NCI-H2081 treated with DMSO at 0.1 percent for 48 hours (cell line): Measurements from ENCODE around the gene RAB11FIP4.

Experiments used
- DNase-seq: peaks from one replicate; lab custom pipeline; 2025; lab: John Stamatoyannopoulos, UW

RAB11FIP4 gene

DNA sequence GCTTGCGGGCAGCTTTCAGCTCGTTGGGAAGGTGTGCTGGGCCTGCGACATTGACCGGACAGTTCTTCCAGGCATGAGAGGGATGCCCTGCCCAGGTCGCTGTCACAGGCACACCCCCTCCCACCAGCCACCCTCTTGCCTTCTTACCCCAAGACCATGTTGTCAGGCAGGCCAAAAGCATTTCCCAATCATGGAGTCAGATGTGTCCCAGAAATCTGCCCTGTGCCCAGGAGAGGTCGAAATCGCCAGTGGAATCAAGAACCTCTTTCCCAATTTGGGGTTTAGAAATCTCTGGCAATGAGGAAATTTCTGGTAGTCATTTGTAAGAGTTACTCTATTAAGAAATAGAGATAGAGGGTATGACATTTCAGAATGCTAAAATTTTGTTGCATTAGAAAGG lies 177.1 kb downstream of the RAB11FIP4 start:
- no peak for DNase-seq

DNA sequence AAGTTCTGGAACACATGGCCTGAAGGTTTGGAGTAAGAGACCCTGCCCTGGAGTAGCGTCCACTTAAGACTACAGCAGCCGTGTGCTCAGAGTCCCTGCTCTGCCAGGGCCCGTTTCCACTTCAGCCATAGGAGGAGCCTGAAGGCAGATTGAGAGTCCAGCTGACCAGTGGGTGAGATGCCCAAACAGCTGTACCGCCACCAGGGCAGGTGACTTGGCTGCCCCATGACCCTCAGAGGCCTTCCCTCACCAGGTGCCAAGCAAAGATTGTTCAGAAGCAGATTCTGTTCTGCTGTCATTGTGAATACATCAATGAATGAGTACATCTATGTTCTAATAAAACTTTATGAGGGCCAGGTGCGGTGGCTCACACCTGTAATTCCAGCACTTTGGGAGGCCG lies 178.8 kb downstream of the RAB11FIP4 start:
- no peak for DNase-seq

DNA sequence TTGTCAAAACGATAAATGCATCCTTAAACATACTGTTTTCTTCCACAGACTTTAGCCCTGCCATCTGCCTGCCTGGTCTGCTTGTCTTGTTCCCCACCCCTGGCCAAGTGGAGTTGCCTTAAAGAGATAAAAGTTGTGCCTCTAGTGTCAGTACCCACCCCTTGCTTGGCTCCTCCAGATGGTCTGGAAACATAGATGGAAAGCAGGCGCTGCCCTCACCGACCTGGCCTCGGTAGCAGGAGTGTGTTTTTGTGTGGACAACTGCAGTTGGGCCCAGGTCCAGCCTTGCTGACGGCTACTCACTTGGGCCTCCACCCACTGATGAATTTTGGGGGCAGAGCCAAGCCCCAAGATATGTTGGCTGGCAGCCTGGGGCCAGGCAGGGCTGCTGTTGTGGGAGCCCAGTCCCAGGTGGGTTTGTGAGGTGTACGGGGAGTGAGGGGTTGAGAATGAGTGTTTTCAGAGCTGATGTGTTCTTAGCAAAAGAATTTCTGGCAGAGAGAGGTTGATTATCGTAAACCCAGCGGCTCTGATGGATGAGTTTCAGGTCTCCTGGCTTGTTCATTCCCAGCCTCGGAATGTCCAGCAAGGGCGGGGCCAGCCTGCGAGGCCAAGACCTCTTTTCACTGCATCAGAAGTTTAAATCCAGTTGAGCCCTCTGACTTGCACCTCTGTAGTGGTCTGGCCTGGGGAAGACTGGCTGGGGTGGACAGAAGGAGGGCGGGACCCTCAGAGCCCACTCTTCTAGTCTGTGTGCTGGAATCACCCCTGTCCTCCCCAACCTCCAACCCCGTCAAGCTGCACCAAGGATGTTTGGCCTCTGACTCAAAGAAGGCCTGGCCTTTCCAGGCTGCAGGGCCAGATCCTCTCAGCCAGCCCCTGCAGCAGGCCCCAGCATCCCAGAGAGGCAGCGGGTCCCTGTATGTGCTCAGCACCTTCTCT lies 179.7 kb downstream of the RAB11FIP4 start:
- no peak for DNase-seq

DNA sequence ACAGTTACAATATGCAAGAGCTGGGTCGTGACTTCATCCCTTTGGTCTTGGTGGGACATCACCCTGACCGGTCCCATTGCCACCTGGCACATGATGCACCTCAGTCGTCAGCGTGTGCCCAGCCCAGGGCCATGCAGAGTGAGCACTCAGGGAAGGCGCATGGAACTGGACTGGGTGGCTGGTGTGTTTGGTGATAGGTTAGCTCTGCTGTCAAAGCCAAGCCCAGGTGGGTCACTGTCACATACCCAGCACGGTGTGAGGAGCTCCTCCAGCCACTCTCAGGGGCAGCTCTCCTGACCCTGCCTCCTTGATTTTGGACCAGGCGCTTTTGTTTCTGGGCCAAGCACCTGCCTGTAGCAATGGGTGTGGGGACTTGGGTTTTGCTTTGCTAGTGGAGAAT lies 180.9 kb downstream of the RAB11FIP4 start:
- DNase-seq: no peak

DNA sequence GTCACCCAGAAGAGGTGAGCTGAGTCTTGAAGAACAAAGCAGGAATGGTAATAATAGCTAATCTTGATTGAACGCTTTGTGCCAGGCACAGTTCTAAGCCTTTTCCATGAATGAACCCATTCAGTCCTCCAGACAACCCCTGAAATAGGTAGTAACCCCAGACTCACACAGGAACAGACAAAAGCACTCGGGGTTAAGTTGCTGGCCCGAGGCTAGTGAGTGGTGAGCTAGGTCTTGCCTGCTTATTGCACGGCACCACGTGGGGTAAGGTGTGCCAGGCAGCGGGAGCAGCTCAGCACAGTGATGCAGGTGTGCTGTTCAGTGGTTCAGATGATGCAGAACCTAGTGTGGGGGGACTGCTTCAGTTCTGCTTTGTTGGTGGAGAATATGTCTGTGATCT lies 181.6 kb downstream of the RAB11FIP4 start:
- DNase-seq: no peak

DNA sequence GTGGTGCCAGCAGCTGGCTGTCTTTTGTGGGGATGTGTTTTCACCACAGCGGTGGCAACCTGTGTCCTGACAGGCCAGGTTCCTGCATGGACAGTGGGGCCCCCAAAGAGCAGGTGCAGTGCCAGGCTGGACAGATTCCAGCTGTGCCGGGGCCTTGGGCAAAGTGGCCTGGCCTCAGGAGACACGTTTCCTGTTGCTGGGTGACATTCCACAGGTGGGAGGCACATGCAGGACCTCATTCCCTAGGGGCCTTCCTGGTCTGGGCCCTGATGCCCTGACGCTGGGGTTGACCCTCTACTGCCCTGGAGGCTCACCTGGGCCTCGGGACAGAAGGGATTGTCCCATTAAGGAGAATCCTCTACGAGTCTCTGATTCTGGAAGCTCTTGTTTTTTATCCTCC lies 182.4 kb downstream of the RAB11FIP4 start:
- no peak for DNase-seq

DNA sequence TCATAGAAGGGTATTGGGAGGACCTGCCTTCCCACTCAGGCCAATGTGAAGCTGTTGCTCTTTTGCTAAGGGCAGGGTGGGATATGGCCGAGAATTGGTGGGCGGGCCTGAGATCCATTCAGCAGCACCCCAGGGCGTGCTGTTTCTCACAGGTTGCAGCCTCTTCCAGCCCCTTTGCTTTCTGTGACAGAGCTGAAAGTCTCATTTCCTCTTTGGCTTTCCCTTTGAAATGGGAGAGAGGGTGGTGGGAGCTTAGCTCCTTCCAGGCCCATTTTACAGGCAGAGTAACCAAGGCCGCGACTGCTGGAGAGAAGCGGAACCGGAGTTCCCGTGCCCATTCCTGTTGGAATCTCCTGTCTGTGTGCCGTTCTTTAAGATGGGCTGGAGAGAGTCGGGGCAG lies 183.0 kb downstream of the RAB11FIP4 start:
- DNase-seq: no peak

DNA sequence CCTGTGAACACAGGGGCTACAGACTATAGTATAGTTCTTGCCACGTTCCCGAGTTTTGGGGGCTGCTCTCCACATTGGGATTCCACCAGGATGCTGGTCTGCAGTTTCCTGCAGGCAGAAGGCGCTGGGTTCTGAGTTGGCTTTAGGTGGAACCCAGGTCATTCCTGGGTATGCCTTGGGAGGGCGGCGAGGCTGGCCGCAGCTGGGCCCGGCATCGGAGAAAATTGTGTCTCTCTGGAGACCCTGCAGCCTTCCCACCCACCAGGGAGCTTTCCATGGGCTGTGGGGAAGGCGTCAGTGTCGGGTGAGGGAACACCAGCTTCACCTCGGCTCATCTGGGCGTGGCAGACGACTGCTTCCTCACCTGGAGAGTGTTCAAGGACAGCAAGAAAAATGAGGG lies 183.6 kb downstream of the RAB11FIP4 start:
- DNase-seq: no peak

DNA sequence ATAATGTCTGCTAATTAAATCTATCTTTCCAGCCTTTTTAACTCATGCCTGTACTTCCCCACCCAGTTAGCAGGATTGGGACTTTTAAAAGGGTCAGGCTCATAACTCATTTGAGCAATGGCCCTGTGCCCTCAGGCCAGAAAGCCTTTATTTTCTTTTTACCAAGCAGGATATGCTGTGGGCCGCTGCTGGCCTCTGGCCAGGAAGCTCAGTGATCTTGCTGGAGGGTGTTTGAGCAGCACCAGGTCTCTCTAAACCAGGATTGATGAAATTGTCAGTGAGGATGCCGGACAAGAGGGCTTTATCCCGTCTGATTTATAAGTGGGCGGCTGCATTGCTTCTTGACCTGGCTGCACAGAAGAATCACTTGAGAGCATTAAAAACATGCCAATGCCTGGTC lies 187.8 kb downstream of the RAB11FIP4 start:
- no peak for DNase-seq

DNA sequence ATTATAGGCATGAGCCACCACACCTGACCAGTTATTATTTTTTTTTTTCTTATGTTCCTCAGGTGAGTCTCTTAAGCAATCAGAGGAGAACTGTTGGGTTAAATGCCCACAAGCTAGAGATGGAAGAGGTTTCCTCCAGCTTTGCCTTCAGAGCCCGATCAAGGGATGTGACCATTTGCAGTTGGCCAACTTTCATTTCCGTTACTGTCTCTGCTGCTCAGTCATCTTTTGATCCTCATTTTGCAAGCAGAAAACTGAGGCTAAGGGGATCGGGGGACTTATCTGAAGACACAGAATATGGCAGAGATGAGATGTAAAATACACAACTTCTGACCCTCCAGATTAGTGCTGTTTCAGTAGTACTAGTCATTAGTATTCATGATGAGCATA lies 188.8 kb downstream of the RAB11FIP4 start:
- DNase-seq: no peak

DNA sequence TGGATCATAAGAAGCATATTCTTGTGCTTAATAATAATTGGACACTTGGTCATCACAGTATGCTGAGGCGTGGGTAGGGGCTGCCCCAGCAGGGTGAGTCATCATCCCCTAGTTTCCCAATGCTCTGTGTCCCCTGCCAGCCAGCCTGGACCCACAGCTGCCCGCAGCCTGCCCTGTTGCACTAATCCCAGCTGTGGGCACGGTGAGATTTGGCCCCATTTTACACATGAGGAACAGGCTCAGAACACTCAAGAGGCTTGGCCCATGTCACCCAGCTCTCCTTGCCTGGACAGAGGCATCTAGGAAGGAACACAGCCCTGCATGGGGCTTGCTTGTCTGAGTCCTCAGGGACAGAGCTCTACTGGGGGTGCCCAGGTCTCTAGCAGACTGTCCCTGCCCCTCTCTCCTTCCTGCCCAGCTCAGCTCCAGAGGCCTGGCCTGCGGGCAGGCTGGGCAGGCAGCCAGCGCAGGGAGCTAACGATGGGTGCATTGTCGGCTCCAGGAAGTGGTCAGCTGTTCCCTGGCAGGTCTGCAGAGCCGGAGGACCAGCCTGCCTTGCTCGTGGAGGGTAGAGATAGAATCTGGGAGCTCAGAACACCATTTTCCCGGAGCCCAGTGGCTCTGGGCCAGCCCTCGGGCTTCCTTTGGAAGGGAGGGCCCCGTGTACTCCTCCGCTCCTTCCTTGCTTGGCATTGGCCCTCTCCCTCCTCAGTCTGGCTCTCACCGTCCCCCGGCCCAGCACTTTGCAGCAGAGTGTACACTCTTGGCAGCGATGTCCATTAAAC lies 189.4 kb downstream of the RAB11FIP4 start:
- DNase-seq: no peak

DNA sequence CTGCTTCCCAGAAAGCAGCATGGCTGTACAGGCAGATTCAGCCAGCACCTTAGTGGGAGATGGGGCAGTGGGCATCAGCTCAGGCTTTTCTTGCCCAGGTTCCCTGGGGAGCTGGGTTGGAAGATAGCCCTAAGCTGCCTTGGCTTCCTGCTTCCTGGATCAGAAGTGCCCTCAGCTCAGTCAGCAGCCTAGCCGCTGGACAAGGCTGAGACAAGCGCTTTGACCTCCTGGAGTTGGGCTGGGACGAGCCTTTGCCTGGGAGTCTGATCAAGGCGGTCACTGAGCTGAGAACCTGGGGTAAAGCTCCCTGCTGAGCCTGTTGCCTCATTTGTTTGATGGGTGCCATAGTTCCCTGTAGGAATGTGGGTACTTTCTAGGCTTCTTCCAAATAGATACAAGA lies 190.0 kb downstream of the RAB11FIP4 start:
- DNase-seq: no peak

DNA sequence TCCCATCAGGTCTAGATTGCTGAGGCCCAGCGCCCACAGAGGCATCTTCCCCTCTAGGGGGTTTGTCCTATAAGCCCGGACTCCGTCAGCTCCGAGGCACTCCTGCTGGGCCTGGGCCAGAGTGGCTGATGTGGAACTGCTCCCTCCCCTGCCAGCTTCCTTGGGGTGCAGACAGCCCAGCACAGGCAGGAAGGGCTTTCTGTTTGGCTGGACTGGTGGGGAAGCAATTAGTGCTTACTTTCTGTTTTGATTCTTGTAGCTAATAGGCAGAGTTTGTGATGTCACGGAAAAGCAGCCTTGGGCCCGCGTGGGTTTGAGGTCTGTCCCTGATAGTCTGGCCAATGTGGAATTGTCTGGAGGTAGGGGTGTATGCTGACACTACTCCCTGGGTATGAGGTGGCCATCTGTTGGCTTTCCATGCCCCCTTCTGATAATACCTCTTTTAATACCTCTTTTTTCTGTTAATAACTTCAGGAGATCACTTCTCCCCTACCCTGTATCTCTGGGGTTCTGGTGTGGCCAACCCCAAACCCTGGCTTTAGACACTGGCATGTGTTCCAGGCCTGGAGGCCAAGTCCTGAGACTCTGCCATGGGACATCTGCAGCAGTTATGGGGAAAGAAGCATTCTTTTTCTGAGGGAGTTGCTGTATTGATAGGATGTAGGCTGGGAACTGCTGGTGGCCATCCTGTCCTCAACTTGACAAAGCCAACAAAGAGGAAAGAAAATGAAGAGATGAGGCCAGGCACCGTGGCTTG lies 190.9 kb downstream of the RAB11FIP4 start:
- DNase-seq: no peak

DNA sequence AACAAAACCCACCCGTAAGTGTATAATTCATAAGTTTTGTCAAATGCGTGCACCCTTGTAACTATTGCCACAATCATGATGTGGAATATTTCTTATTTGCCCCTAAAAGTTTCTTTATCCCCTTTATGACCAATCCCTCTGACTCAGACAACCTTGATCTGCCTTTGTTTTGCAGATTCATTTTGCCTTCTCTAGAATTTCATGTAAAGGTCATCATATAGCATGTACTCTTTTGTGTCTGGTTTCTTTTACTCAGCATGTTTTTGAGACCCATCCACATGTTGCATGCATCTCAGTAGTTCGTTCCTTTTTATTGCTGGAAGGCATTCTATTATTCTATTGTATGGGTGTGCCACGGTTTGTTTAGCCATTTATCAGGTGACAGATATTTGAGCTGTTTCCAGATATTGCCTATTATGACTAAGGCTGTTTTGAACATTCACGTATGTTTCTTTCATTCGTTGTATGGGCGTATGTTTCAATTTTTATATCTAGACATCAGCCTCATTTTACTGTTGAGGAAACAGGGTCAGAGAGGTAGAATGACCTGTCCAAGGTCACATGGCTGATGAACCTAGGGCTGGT lies 192.4 kb downstream of the RAB11FIP4 start:
- DNase-seq: no peak

DNA sequence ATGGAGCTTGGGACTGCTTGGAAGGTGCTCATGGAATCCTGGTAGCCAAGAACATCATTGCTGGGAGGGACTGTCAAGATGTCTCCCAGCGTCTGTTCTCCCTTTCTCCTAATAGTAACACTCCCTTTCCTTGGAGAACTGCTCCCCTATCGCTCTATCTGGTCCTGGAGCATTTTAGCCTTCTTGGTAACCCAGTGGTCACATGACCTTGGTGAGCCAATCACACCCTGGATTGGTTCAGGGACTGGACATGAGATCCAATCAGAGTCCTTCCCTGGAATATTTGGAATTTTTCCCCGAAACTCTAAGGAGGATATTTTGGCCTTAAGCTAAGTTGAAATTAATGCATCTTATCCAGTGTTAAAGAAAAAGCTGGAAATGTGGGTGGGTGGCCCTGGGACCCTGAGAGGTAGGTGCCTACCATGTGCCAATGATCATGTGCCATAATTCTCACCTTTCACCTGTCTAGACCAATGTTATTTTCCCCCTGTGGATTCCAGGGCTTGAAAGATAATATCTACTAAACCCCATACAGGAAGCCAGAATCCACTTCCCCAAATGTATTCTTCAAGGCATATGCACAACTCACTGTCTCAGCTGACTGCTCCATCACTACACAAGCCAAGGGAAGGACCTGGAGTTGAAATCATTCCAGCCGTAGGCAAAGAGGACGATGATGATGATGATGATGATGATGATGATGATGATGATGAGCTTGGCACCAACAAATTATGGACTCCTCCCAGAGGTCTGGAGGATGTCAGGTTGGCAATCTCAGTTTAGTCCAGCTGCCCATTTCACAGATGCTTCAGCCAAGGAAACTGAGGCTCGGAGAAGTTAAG lies 193.2 kb downstream of the RAB11FIP4 start:
- no peak for DNase-seq

DNA sequence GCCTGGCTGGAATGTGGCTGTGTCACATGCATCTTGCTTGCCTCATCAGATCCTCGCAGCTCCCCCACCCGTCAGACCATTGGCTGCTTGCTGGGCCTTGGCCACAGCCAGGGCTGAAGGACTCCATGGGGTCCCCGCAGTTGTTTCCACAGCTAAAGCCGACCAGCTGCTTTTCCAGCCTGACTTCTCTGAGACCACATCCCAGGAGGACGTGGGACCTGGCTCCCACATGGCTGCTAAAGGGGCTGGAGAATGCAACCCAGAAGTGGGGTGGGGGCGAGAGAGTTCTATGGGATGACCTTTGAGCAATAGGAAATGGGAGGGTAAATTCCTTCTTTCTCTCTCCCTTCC lies 193.8 kb downstream of the RAB11FIP4 start:
- no peak for DNase-seq

DNA sequence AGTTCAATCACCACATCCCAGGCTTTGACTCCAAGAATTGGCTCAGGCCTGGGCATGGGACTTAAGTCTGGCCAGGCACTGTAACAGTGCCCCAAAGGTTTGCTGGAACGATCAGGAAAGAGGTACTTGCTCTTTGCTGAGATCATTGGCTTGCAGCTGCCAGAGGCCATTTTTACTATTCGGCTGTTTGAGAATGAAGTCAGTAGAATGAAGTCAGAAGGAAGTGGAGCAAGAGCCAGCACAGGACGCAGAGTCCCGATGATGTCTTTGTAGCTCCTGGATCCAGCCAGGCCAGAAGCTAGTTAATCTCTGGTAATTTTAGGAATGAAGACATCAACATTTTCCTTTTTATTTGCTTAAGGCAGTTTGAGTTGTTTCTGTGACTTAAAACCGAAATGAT lies 195.5 kb downstream of the RAB11FIP4 start:
- no peak for DNase-seq

DNA sequence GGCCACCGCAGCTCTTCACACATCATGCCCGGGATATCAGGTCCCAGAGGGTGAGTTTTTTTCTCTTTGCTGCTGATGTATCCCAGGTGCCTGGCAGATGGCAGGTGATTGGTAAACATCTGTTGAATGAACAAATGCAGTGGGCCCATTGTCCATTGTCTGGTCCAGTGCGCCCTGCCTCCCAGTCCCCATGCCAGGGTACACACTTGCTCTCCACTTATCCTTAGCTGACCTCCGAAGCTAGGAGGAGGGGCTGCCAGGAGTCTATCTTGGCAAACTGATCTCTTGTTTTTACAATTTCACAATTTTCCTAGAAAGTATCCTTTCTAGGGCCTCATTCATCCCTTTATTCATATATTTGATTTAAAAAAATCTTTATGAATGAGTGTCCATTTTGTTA lies 196.0 kb downstream of the RAB11FIP4 start:
- DNase-seq: no peak
